ENCODE measurements around the gene MTHFD1. TPM values are rescaled to one million over a fixed set of nuclear protein-coding genes. Genes with fewer than 3 reads are reported as not detected.

Gene MTHFD1
- total and polyA plus RNA-seq, 12 donors, result 34.5 to 85.2 (median 66.0) TPM

DNA sequence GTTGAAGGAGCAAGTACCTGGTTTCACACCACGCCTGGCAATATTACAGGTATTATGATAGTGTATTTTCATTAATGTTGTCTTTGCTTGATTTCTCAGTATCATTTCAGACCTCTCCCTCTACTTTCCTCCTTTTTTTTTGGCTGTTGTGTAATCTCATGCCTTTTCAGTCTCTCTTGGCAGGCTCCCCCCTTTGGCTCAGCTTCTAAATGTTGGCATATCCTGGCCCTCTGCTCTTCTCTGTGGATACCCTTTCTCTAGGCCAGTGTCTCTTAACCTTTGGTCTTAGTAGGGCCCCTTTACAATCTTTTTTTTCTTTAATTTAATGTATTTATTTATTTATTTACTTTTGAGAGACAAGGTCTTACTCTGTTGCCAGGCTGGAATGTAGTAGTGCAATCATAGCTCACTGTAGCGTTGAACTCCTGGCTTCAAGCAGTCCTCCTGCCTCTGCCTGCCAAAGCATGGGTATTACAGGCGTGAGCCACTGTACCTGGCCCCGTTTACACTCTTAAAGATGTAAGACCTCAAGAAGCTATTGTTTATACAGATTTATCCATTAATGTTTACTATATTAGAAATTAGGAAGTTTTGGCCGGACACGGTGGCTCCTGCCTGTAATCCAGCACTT is 12.8 kb downstream of the MTHFD1 start:
- Histone ChIP-seq H3K4me3 (no peak overlapping the region), H3K36me3 (peaks cover 0 to 46% (median 0%) of the 10 kb centered on the region in 9 donors), H3K27me3 (no peaks in the 10 kb centered on the region), H3K27ac (no peak overlapping the region), H3K4me1 (peaks cover 0 to 10% (median 0%) of the 10 kb centered on the region in 9 donors), H3K9me3 (no peaks in the 10 kb centered on the region)
- WGBS, 2 donors, result 83 to 90% methylated on average over 6 of the region's 6 CpGs
- TF ChIP-seq, protein P1, sequence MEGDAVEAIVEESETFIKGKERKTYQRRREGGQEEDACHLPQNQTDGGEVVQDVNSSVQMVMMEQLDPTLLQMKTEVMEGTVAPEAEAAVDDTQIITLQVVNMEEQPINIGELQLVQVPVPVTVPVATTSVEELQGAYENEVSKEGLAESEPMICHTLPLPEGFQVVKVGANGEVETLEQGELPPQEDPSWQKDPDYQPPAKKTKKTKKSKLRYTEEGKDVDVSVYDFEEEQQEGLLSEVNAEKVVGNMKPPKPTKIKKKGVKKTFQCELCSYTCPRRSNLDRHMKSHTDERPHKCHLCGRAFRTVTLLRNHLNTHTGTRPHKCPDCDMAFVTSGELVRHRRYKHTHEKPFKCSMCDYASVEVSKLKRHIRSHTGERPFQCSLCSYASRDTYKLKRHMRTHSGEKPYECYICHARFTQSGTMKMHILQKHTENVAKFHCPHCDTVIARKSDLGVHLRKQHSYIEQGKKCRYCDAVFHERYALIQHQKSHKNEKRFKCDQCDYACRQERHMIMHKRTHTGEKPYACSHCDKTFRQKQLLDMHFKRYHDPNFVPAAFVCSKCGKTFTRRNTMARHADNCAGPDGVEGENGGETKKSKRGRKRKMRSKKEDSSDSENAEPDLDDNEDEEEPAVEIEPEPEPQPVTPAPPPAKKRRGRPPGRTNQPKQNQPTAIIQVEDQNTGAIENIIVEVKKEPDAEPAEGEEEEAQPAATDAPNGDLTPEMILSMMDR (IDR thresholded peaks at IDR 0.05), result no peak
- ATAC-seq (peak in 4 of 8 donors; percentile 51 to 79 (median 69)), DNase-seq (no peak)
- intact Hi-C loops (cut with DNase I), result no loop called here

DNA sequence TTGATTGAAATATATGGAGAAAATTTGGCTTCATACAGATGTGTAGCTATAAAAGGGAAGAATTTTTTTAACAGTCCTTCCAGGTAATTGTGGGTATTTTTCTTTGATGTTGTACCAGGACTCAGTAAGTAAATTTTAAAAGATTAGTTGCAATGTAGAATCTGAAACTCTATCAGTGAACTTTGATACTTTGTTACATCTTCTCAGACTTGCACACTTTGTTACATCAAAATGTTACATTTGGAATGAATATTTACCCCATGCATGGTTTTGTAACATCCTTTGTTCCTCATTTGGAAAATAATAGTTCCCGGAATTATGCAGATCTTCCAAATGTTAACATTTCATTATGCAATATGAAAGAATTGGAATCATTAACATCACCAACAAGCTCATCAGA is 13.8 kb downstream of the MTHFD1 start:
- 96 to 97% methylated on average over 1 of the region's 1 CpG for WGBS, 2 donors
- H3K36me3 ChIP-seq, result peaks cover 0 to 46% (median 0%) of the 10 kb centered on the region in 9 donors
- H3K4me3 ChIP-seq, result no peak overlapping the region
- peaks cover 0 to 10% (median 0%) of the 10 kb centered on the region in 9 donors for H3K4me1 ChIP-seq
- no peaks in the 10 kb centered on the region for H3K27me3 ChIP-seq
- no peaks in the 10 kb centered on the region for H3K9me3 ChIP-seq
- intact Hi-C loops (cut with DNase I), result no loop called here
- DNase-seq (no peak), ATAC-seq (no peak)
- TF ChIP-seq, protein P1 (IDR thresholded peaks at IDR 0.05), result no peak
- H3K27ac ChIP-seq, result no peak overlapping the region

DNA sequence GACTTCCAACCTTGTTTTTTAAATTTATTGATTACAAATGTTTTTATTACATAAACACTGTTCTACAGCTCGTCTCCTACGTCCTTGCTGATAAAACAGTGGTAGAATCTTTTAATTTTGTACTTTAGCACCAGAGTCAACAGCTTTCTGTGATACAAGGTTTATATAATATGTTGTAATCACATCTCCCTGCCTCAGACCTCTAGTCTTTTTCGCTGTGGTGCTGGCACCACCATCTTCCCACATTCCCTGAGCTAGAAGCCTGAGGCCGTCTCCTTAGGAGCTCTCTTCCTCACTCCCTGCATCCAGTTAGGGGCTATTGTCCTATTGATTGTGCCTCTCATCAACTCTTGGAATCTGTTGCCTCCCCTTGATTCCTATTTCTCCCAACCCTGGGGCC is 17.1 kb downstream of the MTHFD1 start:
- Histone ChIP-seq H3K9me3 (no peaks in the 10 kb centered on the region), H3K27me3 (no peaks in the 10 kb centered on the region), H3K36me3 (peaks cover 0 to 46% (median 0%) of the 10 kb centered on the region in 9 donors), H3K4me1 (peaks cover 0 to 10% (median 0%) of the 10 kb centered on the region in 9 donors), H3K27ac (no peak overlapping the region), H3K4me3 (no peak overlapping the region)
- 96 to 97% methylated on average over 4 of the region's 4 CpGs for WGBS, 2 donors
- intact Hi-C loops (cut with DNase I), result no loop called here
- DNase-seq (no peak), ATAC-seq (no peak)
- TF ChIP-seq, protein P1 (IDR thresholded peaks at IDR 0.05), result no peak

DNA sequence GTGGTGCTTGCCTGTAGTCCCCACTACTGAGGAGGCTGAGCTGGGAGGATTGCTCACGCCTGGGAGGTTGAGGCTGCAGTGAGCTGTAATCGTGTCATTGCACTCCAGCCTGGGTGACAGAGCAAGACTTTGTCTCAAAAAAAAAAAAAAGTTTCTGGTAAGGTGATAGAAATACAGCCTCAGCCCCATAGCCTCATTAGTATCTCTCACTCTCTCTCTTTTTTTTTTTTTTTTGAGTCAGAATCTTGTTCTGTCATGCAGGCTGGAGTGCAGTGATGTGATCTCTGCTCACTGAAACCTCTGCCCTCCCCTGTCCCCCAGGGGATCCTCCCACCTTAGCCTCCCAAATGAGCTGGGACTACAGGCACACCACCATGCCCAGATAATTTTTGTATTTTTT is 19.2 kb downstream of the MTHFD1 start:
- DNase-seq (no peak), ATAC-seq (no peak)
- peaks cover 0 to 47% (median 0%) of the 10 kb centered on the region in 9 donors for H3K36me3 ChIP-seq
- H3K27ac ChIP-seq, result no peak overlapping the region
- no peaks in the 10 kb centered on the region for H3K9me3 ChIP-seq
- H3K4me3 ChIP-seq, result no peak overlapping the region
- intact Hi-C loops (cut with DNase I), result no loop called here
- TF ChIP-seq, protein P1 (IDR thresholded peaks at IDR 0.05), result no peak
- H3K27me3 ChIP-seq, result no peaks in the 10 kb centered on the region
- H3K4me1 ChIP-seq, result peaks cover 0 to 2% (median 0%) of the 10 kb centered on the region in 9 donors
- WGBS, 2 donors, result 96 to 100% methylated on average over 2 of the region's 2 CpGs
